HG02852 (cell line): ENCODE measurements around the gene FBXO31.
A peak's percentile ranks its signal among the peaks of the same experiment; 100 is the strongest.

ENCODE experiments used
- ATAC-seq: cut with Tn5 transposase; IDR thresholded peaks from one replicate; pipeline ENCODE4 v1.9.1; 2021; ENCODE audit warnings: mild to moderate bottlenecking, moderate library complexity; ENCODE audit not compliant: unreplicated experiment

FBXO31 gene, protein sequence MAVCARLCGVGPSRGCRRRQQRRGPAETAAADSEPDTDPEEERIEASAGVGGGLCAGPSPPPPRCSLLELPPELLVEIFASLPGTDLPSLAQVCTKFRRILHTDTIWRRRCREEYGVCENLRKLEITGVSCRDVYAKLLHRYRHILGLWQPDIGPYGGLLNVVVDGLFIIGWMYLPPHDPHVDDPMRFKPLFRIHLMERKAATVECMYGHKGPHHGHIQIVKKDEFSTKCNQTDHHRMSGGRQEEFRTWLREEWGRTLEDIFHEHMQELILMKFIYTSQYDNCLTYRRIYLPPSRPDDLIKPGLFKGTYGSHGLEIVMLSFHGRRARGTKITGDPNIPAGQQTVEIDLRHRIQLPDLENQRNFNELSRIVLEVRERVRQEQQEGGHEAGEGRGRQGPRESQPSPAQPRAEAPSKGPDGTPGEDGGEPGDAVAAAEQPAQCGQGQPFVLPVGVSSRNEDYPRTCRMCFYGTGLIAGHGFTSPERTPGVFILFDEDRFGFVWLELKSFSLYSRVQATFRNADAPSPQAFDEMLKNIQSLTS

DNA sequence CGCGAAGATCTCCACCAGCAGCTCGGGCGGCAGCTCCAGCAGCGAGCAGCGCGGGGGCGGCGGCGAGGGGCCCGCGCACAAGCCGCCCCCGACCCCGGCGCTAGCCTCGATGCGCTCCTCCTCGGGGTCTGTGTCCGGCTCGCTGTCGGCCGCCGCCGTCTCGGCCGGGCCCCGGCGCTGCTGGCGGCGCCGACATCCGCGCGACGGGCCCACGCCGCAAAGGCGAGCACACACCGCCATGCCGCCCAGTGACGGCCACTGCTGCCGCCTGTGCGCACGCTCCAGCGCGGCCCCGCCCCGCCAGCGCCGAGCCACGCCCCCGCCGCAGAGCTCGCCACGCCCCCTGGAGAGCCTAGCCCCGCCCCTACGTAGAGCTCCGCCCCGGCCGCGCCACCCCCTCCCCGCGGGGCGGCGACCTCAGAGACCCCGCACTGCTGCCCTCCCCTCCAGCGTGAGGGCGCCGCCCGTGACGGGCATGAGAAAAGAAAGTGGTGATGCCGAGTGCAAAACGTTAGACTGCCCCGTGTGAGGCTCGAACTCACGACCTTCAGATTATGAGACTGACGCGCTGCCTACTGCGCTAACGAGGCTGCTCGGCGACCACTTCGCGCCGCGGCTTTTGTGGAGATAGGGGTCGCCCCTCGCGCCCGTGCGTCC lies at the start of gene FBXO31:
Gene FBXO31 (minus strand): TSS at position 272 of the 657 bp plus-strand sequence. CDS start 32 bp downstream, at position 240.
- ATAC-seq: peak; percentile 42

DNA sequence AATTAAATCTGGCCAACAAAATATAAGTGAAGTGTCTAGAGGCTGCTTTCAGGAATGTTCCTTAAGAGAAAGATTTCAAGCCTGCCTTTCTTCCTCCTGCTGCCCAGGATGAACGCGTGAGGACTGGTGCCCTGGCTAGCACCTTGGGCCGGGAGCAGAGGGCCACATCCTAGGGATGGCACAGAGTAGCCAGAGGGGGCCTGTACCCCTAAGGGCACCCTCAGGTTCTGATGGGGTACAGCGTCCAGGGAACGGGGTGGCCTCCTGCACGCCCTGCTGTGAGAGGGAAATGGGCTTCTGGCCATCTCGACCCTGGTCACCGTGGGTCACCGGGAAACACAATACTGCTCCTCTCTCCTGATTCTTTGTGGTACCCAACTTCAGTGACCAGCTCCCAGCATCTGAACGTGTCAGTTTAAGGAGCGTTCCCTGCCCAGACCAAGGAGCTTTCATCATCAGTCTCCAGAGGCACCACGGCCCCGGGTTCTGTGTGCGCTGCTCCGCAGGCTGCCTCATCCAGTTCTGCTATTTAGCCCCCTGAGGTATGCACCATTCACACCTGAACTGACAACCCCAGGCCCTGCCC lies 48.8 kb upstream of the FBXO31 start:
- no peak for ATAC-seq

DNA sequence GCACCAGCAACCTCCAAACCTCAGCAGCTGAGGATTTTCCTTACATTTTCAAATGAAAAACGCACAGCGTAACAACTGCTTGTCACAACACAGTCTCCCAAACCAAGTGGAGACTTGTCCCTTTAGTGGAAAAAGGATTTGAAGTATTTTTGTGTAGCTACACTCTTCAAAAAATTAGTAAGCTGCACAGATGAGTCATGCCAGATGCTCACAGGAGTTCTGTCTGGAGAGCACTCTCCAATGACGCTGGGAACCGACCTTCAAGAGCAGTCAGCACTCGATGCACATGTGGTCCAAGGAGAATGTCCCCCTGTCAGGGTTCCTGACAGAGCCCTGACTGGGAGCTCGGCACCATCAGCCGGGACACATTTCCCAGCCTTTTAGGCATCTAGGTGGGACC lies 48.4 kb upstream of the FBXO31 start:
- ATAC-seq: no peak

DNA sequence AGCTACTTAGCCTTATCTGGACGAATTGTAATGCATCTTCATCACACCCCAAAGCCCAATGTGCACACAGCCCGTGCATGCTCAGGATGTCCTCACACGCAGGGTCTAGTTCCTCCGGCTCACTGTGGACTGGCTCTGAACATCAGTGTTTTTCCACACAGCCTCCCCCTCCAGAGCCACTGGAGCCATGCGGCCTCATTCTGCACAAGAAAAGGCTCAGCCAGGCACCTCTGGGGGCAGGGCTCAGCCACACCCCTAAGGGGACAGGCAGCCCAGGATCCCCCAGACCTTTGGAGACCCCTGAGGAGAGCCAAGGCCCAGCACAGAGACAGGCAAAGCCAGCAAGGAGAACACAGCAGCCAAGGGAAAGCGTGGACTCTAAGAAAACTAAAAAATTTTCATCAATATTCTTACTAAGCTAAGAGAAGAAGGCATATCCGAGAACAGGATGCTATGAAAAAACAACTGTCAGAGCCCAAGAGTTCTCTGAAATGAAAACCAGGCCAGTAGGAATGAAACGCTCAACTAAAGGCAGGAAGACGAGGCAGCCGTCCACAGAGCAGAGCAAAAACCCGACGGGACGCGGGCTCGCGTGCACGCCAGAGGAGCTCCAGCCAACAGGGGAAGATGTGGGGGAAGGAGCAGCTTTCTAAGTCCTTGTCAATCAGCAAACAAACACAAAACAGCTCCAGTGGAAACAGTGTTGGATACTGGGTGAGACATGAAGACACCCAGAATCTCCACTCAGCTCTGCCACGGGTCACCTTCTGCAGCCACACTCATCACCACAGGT lies 43.0 kb upstream of the FBXO31 start:
- ATAC-seq: no peak

DNA sequence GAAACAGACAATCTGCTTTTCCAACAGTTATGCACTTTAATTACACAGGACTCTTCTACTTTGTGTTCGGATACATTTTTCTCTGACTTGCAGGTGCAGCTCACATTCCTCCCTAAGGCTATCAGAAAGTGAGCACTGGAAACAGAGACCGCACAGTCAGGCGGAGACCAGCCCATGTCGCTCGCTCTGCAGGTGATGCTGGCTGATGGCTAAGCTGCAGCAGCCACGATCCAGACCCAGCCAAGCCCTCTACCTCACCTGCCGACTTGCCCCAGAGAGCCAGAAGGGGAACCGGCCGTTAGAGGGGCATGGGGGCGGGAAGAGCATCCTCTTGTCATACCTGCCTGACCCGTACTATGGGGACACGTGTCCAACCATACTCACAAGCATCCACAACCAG lies 42.4 kb upstream of the FBXO31 start:
- ATAC-seq: no peak

DNA sequence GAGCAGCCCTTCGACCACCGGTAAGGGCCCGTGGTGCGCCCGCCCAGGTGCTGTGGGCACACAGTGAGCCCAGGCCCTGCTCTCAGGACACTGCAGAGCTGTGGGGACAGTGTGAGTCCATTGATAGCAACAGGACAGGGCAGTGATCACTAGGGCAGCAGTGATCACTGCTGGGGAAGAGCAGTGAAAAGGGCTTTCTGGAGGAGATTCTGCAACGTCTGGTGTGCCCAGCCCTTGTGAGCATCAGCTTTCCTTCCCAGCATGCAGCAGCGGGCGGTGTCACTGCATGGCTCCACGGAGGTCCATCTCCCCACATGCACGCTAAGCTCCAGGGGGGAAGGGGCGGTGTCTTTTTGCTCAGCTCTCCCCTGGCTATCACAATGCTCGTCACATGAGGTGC lies 40.7 kb upstream of the FBXO31 start:
- ATAC-seq: no peak

DNA sequence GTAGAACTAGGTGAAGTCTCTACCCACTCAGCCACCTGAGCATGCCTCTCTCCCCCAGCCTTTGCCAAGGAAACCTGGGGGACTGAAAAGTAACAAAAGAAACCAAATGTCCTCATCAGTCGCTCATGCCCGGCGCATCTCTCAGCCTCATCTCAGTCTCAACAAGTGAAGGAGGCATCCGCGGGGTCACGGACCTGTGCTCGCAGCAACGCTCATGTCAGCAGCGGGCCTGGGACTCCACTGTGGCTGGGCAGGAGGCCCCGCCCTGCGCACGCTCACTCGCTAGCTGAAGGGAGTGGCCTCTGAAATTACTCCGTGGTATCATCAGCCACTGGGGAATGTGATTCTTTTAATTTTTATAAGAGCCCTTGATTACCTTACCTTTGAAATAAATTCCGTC lies 39.9 kb upstream of the FBXO31 start:
- no peak for ATAC-seq

DNA sequence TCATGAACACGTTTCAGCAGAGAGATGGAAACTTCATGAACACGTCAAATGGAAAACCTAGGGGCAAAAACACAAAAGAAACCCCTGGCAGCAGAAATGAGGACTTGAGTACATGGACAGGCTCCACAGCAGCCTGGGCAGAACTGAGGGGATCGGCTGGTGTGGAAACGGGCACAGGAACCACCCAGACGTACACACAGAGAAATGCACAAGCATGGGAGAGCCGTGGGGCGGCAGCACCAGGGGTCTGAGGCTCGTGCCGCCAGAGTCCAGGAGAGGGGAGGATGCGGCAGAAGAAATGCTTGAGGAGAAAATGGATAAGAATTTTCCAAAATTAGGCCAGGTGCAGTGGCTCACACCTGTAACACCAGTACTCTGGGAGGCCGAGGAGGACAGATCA lies 38.5 kb upstream of the FBXO31 start:
- no peak for ATAC-seq

DNA sequence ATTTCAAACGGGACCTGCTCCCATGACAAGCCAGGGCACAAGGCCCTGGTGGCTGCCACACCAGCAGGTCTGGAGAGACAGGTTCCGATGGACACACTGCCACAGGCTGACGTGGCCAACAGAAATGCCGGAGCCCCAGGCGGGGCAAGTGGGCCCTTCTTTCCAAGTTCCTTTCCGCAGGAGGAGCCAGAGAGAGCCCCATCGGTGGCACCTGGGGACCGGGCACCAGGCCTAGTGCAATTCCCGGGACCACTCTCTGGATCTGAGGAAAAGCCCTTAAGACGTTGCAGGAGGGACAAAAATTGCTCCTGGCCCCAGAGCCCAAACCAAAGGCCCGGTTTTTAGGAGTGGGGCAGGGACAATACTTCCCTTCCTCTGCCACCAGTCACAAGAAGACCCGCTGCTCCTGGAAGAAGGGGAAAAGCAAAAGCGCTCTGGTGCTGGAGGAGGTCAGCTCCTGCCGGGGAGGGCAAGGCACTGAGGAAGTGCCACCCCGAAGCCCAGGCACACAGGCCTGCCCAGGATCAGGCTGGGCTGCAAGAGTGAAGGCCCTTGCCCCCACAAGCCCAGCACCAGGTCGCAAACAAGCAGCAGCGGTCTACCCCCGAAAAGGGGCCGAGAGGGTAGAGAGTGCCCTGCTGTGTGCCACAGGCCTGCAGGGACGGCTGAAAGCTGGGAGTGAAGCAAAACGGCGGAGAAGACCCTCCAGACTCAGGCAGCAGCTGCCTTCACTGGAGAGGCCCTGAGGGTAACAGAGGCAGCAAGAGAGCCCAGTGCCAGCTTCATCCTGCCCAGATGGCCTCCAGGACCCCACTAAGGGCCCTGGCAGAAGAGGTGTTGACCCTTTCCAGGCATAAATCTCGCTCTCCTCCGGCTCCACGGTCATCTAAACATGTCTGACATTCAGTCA lies 37.7 kb upstream of the FBXO31 start:
- ATAC-seq: no peak

DNA sequence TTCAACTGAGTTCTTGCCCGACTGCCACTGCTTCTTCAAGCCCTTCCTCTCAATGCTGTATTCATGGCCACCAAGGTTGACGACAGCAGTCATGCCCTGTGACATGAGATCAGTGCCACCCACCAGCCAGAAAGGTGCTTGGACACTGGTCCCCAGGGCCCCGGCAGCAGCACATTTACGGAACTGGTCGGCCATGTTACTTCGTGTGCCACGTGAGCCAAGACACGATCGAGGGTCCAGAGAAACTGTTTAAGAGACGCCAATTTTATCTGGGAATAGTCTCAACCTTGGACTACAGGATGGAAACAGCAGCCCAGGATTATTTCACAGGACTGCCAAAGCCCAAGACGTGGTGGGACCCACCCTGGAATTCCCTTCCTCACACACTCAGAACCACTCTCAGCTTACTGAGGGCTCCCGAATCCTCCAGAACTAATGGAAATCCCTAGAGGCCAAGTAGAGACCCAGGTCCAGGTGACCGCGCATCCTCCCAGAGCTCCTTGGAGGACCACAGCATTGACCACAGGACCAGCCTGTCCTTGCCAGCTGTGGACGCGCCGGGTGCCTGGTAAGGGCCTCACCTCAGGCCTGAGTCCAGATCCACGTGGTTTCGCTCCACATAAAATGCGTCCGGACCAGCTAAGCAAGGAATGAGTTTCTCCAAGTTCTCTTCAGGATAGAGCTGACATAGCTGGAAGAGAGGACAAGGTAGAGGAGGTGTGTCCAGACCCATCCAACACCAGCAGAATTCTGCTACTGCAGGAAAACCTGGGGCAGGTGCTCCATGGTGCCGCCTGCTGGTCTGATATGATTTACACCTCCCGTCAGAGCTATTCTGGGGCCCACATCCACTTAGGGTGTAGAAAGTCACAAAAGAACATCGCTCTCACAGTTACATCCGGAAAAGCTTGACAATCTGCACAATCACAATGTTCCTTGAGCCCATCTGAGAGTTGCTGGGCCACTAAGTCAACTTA lies 36.7 kb upstream of the FBXO31 start:
- ATAC-seq: no peak

DNA sequence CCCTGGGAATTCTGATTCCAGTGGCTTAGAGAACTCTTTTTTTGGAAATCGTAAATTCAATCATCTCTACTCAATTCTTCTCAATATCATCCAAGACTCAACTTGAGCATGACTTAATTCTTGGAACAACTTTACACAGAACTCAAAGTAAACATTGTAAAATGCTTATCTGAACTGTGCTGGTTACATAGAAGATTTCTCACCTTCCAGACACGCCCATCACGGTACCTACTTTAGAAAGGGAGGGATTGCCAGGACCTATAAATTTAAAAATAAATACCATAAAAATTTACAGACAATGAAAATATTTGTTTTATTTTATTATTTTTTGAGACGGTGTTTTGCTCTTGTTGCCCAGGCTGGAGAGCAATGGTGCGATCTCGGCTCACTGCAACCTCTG lies 35.1 kb upstream of the FBXO31 start:
- no peak for ATAC-seq

DNA sequence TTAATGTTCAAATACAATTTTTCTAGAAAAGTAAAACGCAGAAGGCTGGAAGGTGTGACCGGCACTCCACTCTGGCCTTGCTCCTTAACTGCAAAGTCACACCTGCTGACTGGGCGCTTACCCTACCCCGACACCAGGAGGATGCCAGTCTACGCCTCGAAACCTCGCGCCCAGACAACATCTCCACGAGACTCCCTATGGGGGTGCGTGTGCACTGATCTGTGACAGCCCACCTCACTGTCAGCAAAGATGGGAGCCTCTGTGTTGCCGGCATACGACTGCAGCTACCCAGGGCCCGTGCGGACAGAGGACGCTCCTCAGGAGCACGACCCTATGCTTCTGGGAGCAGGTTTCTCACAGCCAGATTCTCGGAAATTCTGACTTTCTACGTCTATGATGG lies 34.6 kb upstream of the FBXO31 start:
- ATAC-seq: no peak

DNA sequence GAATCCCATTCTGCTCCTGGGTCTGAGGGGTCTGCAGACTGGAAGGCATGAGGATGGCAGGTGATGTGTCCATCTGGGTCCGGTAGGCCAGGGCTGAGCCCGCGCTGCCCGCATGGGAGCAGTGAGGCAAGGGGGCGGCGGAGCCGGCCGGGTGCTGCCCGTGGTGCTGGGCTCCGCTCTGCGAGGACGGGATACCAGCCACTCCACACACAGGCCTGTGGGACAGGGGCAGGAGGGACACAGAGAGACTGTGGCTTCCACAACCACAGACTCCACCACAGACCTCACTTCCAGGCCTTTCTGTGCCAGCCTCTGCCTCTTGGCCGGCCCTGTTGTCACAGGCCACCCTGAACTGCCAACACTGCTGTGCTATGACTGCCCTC lies 33.9 kb upstream of the FBXO31 start:
- ATAC-seq: no peak

DNA sequence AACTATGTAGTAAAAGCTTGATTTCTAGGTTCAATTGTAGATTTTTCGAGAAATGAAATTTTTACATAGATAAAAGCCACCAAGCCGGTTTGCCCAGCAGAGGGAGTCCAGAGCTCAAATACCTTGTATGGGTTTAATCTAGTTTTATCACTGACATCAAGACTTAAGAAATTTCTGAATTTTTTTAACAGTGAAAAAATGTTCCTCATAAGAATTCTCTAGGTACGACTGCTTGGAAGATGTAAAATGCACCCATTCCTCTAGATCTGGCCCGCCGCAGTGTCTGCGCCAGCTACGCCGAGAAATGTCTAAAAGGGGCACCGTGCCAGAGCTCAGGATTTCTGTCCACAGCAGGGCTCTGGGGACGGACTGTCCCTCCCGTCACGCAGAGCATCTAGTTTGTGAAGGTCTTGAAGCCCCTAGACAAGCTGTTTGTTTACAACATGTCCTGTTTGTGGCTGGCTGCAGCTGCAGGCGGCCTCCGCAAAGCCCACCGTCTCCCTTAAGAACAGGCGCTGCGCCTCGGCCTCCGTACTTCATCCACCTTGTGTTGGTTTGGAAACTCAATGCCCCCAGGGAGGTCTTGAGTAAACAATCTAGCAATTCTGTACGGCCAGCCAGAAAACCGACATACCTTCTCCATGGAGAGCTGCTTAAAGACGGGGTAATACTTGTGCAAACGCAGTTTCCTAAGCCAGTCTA lies 33.4 kb upstream of the FBXO31 start:
- no peak for ATAC-seq

DNA sequence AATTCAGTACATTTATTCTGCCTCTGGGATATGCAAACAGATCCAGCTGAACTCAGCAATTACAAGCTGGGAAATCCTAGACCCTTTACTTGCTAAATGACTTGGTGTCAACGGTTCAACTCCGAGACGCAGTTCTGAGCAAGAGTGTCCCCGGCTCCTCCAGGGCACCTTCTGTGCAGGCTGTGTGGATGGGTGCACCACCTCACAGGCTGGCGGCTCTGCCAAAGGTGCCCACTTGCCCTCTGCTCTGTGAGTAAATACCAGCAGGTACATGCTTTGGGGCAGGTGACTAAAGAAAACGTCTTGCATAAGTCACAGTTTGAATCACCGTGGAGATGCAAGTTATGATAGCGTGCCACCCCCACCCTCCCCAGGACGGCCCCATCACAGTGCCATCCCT lies 31.9 kb upstream of the FBXO31 start:
- no peak for ATAC-seq

DNA sequence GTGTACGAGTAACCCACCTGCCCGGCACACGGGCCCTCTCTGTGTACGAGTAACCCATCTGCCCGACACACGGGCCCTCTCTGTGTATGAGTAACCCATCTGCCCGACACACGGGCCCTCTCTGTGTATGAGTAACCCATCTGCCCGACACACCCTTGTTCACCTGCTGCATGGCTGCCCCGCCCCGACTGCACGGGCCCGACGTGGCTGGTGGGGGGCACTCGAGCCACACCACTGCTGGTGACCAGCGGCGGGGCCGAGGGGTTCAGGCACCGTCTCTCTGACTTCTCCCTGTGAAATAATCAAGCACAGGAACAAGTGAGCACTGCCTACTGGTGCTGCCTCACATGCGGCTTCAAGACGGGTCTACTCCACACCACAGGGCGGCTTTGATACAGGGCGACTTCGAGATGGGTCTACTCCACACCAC lies 30.7 kb upstream of the FBXO31 start:
- ATAC-seq: no peak

DNA sequence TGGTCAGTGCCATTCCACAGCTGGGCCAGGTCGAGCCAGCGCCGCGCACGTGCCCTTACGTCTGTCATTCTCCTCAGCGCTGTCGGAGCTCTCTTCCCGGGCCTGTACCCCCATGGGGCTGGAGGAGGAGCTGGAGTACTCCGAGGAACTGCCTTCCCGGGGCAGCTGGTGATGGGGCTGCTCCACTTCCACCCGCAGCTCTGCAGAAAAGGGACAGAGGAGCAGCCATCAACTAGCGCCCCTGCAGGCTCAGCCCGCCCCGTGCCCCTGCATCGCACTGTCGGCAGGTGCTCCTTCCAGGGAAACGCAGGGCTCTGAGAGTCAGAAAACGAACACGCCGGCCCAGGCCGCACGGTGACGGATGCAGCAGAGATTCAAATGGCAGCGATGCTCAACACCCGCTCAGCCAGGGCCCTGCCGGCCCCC lies 29.4 kb upstream of the FBXO31 start:
- ATAC-seq: no peak

DNA sequence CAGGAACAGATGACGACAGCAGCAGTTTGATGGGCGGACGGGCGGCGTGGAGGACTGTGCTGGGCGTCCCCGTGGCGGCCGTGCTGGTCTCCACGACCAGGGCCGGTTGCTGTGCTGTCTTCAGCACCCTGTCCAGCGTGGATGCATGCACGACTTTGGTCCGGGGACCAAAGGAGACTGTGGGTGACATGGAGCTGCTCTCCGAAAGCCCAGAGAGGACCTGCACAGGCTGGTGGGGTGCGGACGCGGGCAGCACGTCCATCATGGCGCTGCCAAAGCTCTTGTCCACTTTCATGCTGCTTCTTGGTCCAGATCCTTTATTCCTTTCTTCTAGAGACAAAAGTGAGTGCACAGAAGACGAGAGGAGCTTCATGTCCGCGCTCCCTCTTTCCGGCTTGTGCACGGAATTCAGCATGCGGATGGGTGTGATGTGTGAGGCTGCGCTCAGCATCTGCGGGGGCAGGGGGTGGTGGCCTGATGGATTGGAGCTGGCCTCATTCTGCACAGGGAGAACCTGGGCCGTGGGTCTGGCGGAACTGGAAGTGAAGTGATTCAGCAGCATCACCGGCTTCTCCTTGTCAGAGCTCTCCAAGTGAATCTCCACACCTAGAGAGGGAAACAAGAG lies 28.9 kb upstream of the FBXO31 start:
- no peak for ATAC-seq
